B cell (primary cell): ENCODE results near the gene ZFYVE19. TPM values are rescaled to one million over a fixed set of nuclear protein-coding genes. Genes with fewer than 3 reads are reported as not detected.

Experiments used
- ATAC-seq: fragments of 200-7000 bp; cut with Tn5 transposase; one replicate; pipeline ENCODE4 v1.10.0; 2021; ENCODE audit warnings: low read depth, mild to moderate bottlenecking, moderate number of reproducible peaks, moderate library complexity
- CTCF ChIA-PET: fragments of 350-600 bp; sonication (Branson Sonifier 250); formaldehyde crosslinking; loops from one replicate; lab custom pipeline; 2021; ENCODE audit warnings: antibody characterized with exemption, inconsistent platforms; lab: Charles Lee
- POLR2A ChIA-PET: fragments of 350-600 bp; sonication (Branson Sonifier 250); formaldehyde crosslinking; loops from one replicate; lab custom pipeline; 2021; ENCODE audit warnings: antibody characterized with exemption; lab: Charles Lee
- DNase-seq: peaks from one replicate; pipeline ENCODE4 v3.0.0; 2013
- H2AFZ ChIP-seq: 2 replicates; pipeline ENCODE4 v1.6.1; 2012; ENCODE audit warnings: mild to moderate bottlenecking, low read depth, low read length; ENCODE audit not compliant: insufficient read depth, poor library complexity, severe bottlenecking
- H3K27ac ChIP-seq, 2 donors: 1 replicate in 1 of 2; 2 replicates in 1 of 2; pipeline ENCODE4 v1.5.1; 2012 to 2013; ENCODE audit warnings: low read length in 2 of 2, mild to moderate bottlenecking in 2 of 2, moderate library complexity in 1 of 2
- H3K27me3 ChIP-seq, 4 experiments: fragments of 200-600 bp in 1 of 4; sonication (generic) in 1 of 4; replicated peaks in 1 of 4; 1 replicate in 2 of 4; 2 replicates in 2 of 4; pipeline versions ENCODE4 v1.6.1 to v1.7.0; 2013 to 2016; ENCODE audit warnings: low read length in 3 of 4, mild to moderate bottlenecking in 2 of 4, mixed read lengths in 1 of 4, moderate library complexity in 1 of 4; ENCODE audit not compliant: insufficient read depth in 4 of 4, control insufficient read depth in 3 of 4; ENCODE audit errors: control extremely low read depth in 1 of 4
- H3K36me3 ChIP-seq, 2 experiments: replicated peaks in 1 of 2; 1 replicate in 1 of 2; 2 replicates in 1 of 2; pipeline versions ENCODE4 v1.6.1 to v1.7.1; 2013; ENCODE audit warnings: low read length in 1 of 2; ENCODE audit not compliant: insufficient read depth in 2 of 2, control insufficient read depth in 1 of 2; ENCODE audit errors: control extremely low read depth in 1 of 2, extremely low read depth in 1 of 2
- H3K4me1 ChIP-seq, 2 donors: fragments of 200-600 bp in 1 of 2; sonication (generic) in 1 of 2; 1 replicate in 1 of 2; 2 replicates in 1 of 2; pipeline versions ENCODE4 v1.5.1 to v1.6.1; 2013 to 2017; ENCODE audit warnings: low read length in 2 of 2; ENCODE audit not compliant: control insufficient read depth in 2 of 2, insufficient read depth in 2 of 2
- H3K4me2 ChIP-seq: replicated peaks from 2 replicates; pipeline ENCODE3; 2012; ENCODE audit warnings: mild to moderate bottlenecking, low read depth, low read length; ENCODE audit not compliant: poor library complexity, severe bottlenecking
- H3K4me3 ChIP-seq, 5 experiments: fragments of 200-600 bp in 1 of 5; sonication (generic) in 1 of 5; 1 replicate in 3 of 5; 2 replicates in 2 of 5; pipeline versions ENCODE4 v1.5.1 to v1.7.0; 2011 to 2016; ENCODE audit warnings: low read length in 4 of 5, mild to moderate bottlenecking in 4 of 5, low read depth in 2 of 5, control low read depth in 1 of 5, moderate library complexity in 1 of 5; ENCODE audit not compliant: insufficient read depth in 1 of 5; ENCODE audit errors: control extremely low read depth in 1 of 5, extremely low read depth in 1 of 5
- H3K79me2 ChIP-seq: fragments of 200-600 bp; sonication (generic); one replicate; pipeline ENCODE4 v1.6.0; 2016; ENCODE audit warnings: low read length; ENCODE audit not compliant: control insufficient read depth, insufficient read depth
- H3K9ac ChIP-seq: fragments of 200-600 bp; sonication (generic); 2 replicates; pipeline ENCODE4 v1.6.1; 2017; ENCODE audit warnings: mild to moderate bottlenecking, low read length, moderate library complexity
- H3K9me3 ChIP-seq, 3 donors: one replicate each; pipeline versions ENCODE4 v1.6.1 to v1.7.1; 2013; ENCODE audit warnings: low read length in 2 of 3; ENCODE audit not compliant: control insufficient read depth in 2 of 3, insufficient read depth in 1 of 3; ENCODE audit errors: control extremely low read depth in 1 of 3
- H4K20me1 ChIP-seq: 2 replicates; pipeline ENCODE4 v1.6.0; 2012; ENCODE audit warnings: mild to moderate bottlenecking, low read length; ENCODE audit not compliant: insufficient read depth, control insufficient read depth, poor library complexity, severe bottlenecking
- H3K27ac Mint-ChIP-seq: one replicate; pipeline ENCODE4 v1.8.0; 2021; ENCODE audit warnings: mixed read lengths
- H3K27me3 Mint-ChIP-seq: one replicate; pipeline ENCODE4 v1.8.0; 2021; ENCODE audit warnings: mixed read lengths
- H3K4me1 Mint-ChIP-seq: one replicate; pipeline ENCODE4 v1.8.0; 2021; ENCODE audit warnings: mixed read lengths
- H3K4me3 Mint-ChIP-seq: one replicate; pipeline ENCODE4 v1.8.0; 2021; ENCODE audit warnings: mixed read lengths
- H3K9me3 Mint-ChIP-seq: one replicate; pipeline ENCODE4 v1.8.0; 2022; ENCODE audit warnings: mixed read lengths; ENCODE audit not compliant: insufficient read depth
- CTCF ChIP-seq: fragments of 200-600 bp; IDR thresholded peaks from one replicate; pipeline ENCODE4 v1.8.0; 2022; ENCODE audit warnings: antibody characterized with exemption, mild to moderate bottlenecking
- EZH2 ChIP-seq: IDR thresholded peaks from 2 replicates; pipeline ENCODE4 v1.6.1; 2012; ENCODE audit warnings: borderline replicate concordance, low read depth, mild to moderate bottlenecking, moderate library complexity, low read length; ENCODE audit not compliant: insufficient read depth, poor library complexity, severe bottlenecking
- WGBS: methylation state at CpG from one replicate; pipeline ENCODE4 v1.1.5; 2013; ENCODE audit warnings: missing lambda C conversion rate; ENCODE audit not compliant: insufficient coverage; 5-methylcytosine and 5-hydroxymethylcytosine counted together
- intact Hi-C: fragments of 100-400 bp; cut with micrococcal nuclease; formaldehyde crosslinking; loops from one replicate; pipeline ENCODE4 v1.10.0; 2022
- polyA plus RNA-seq: library from polyadenylated mRNA; depleted of rRNA; stranded (reverse); fragments of >200 nt; gene quantifications from 2 replicates; pipeline ENCODE4 v1.2.3, GENCODE V29; 2012
- total RNA-seq, 2 donors: library from RNA; stranded (reverse); fragments of 120-200 nt in 1 of 2; gene quantifications; 1 replicate in 1 of 2; 2 replicates in 1 of 2; pipeline versions ENCODE4 v1.2.3 to v1.2.4, GENCODE V29; 2013 to 2022

The ZFYVE19 gene
- total and polyA plus RNA-seq, 2 donors (not counting 1 experiment from before 2014, with no cell fraction given) = 29.4 to 60.5 TPM

GRCh38 chr15:40762919-40763800 lies 43.7 kb upstream of the ZFYVE19 start:
- Histone ChIP-seq H3K9me3 (no peaks in the 10 kb centered on the region), H2AFZ (peak overlapping the region; percentile 92), H3K27me3 (no peaks in the 10 kb centered on the region), H3K27ac (peak overlapping the region in 1 of 2 donors; percentile 35), H4K20me1 (no peaks in the 10 kb centered on the region), H3K4me1 (peaks cover 20 to 34% of the 10 kb centered on the region in 2 donors), H3K79me2 (no peaks in the 10 kb centered on the region), H3K36me3 (peaks cover 0 to 11% of the 10 kb centered on the region in 2 experiments), H3K4me2 (peak overlapping the region; percentile 99), H3K9ac (peak overlapping the region; percentile 68), H3K4me3 (peak overlapping the region; percentile 28 to 87 (median 78))
- TF ChIP-seq EZH2 (no peak), CTCF (no peak)
- intact Hi-C loops = no loop called here
- H3K4me3 Mint-ChIP-seq = peak overlapping the region; percentile 89
- H3K9me3 Mint-ChIP-seq = no peaks in the 10 kb centered on the region
- POLR2A ChIA-PET = interaction anchor here (0.6 to 1.4 kb wide), 4 partner anchors 20 to 1387 kb away, joined by 3 to 12 read pairs (median 4); no protein-coding TSS in a partner anchor
- ATAC-seq = peak; percentile 9
- H3K4me1 Mint-ChIP-seq = peaks cover 24% of the 10 kb centered on the region
- H3K27me3 Mint-ChIP-seq = no peaks in the 10 kb centered on the region
- peak overlapping the region; percentile 68 for H3K27ac Mint-ChIP-seq
- DNase-seq = peak; percentile 54
- CTCF ChIA-PET = interaction anchor here (0.7 to 4.3 kb wide), 5 partner anchors 9 to 455 kb away, joined by 3 to 24 read pairs (median 3); partner anchors contain the start of genes PLCB2 and RAD51
- WGBS = 24% methylated on average over 50 of the region's 55 CpGs
